ENCODE results near the gene HMCN2. TPM values are rescaled to one million over a fixed set of nuclear protein-coding genes. Genes with fewer than 3 reads are reported as not detected.
A peak's percentile ranks its signal among the peaks of the same experiment; 100 is the strongest.
"Not testable (repeated sequence)": the region's sequence is repeated elsewhere in the genome, so short reads cannot be mapped to it uniquely, and the experiment has no call there.

The HMCN2 gene
- total RNA-seq, 1 donor from 2014 or later = not detected

GRCh38 chr9:130430232-130430631 is 164.7 kb downstream of the HMCN2 start:
- Mint-ChIP-seq H3K4me1 (no peaks in the 10 kb centered on the region), H3K9me3 (no peaks in the 10 kb centered on the region), H3K4me3 (no peak overlapping the region), H3K27me3 (peaks cover 22% of the 10 kb centered on the region), H3K36me3 (ENCODE audit: low read depth) (no peaks in the 10 kb centered on the region), H3K27ac (no peak overlapping the region)
- intact Hi-C loops (cut with micrococcal nuclease) = no loop called here
- DNase-seq = no peak

GRCh38 chr9:130430734-130431535 is 165.4 kb downstream of the HMCN2 start:
- no peak overlapping the region for H3K27ac Mint-ChIP-seq
- H3K27me3 Mint-ChIP-seq = peaks cover 24% of the 10 kb centered on the region
- H3K4me3 Mint-ChIP-seq = no peak overlapping the region
- intact Hi-C loops (cut with micrococcal nuclease) = no loop called here
- no peaks in the 10 kb centered on the region for H3K4me1 Mint-ChIP-seq
- H3K9me3 Mint-ChIP-seq = no peaks in the 10 kb centered on the region
- H3K36me3 Mint-ChIP-seq (ENCODE audit: low read depth) = no peaks in the 10 kb centered on the region
- DNase-seq = no peak

- H3K27ac Mint-ChIP-seq = no peak overlapping the region
- H3K27me3 Mint-ChIP-seq = peaks cover 26% of the 10 kb centered on the region
- no peaks in the 10 kb centered on the region for H3K36me3 Mint-ChIP-seq (ENCODE audit: low read depth)
- H3K4me3 Mint-ChIP-seq = no peak overlapping the region
- no peaks in the 10 kb centered on the region for H3K9me3 Mint-ChIP-seq
- intact Hi-C loops (cut with micrococcal nuclease) = no loop called here
- DNase-seq = no peak
- no peaks in the 10 kb centered on the region for H3K4me1 Mint-ChIP-seq
Measured at GRCh38 chr9:130431536-130432303, 166.2 kb downstream of the HMCN2 start.

- Mint-ChIP-seq H3K27ac (no peak overlapping the region), H3K4me3 (no peak overlapping the region), H3K36me3 (ENCODE audit: low read depth) (no peaks in the 10 kb centered on the region), H3K27me3 (peaks cover 28% of the 10 kb centered on the region), H3K9me3 (no peaks in the 10 kb centered on the region), H3K4me1 (no peaks in the 10 kb centered on the region)
- DNase-seq = no peak
- intact Hi-C loops (cut with micrococcal nuclease) = no loop called here
Measured at GRCh38 chr9:130432362-130432761, 166.8 kb downstream of the HMCN2 start.

- intact Hi-C loops (cut with micrococcal nuclease) = no loop called here
- Mint-ChIP-seq H3K4me3 (no peak overlapping the region), H3K36me3 (ENCODE audit: low read depth) (no peaks in the 10 kb centered on the region), H3K27ac (no peak overlapping the region), H3K4me1 (no peaks in the 10 kb centered on the region), H3K27me3 (peaks cover 28% of the 10 kb centered on the region), H3K9me3 (no peaks in the 10 kb centered on the region)
- no peak for DNase-seq
Measured at GRCh38 chr9:130432796-130433167, 167.2 kb downstream of the HMCN2 start.

- H3K27me3 Mint-ChIP-seq = peaks cover 28% of the 10 kb centered on the region
- peak; percentile 81 for DNase-seq
- peak overlapping the region; percentile 26 for H3K4me3 Mint-ChIP-seq
- intact Hi-C loops (cut with micrococcal nuclease) = no loop called here
- H3K36me3 Mint-ChIP-seq (ENCODE audit: low read depth) = no peaks in the 10 kb centered on the region
- no peaks in the 10 kb centered on the region for H3K9me3 Mint-ChIP-seq
- no peaks in the 10 kb centered on the region for H3K4me1 Mint-ChIP-seq
- H3K27ac Mint-ChIP-seq = no peak overlapping the region
Measured at GRCh38 chr9:130433168-130433946, 167.8 kb downstream of the HMCN2 start.

- no peaks in the 10 kb centered on the region for H3K4me1 Mint-ChIP-seq
- H3K27ac Mint-ChIP-seq = no peak overlapping the region
- no peaks in the 10 kb centered on the region for H3K9me3 Mint-ChIP-seq
- no peak for DNase-seq
- no peak overlapping the region for H3K4me3 Mint-ChIP-seq
- H3K36me3 Mint-ChIP-seq (ENCODE audit: low read depth) = no peaks in the 10 kb centered on the region
- intact Hi-C loops (cut with micrococcal nuclease) = no loop called here
- H3K27me3 Mint-ChIP-seq = peaks cover 28% of the 10 kb centered on the region
Measured at GRCh38 chr9:130433947-130434262, 168.3 kb downstream of the HMCN2 start.

- H3K4me1 Mint-ChIP-seq; H3K27ac Mint-ChIP-seq; H3K36me3 Mint-ChIP-seq (ENCODE audit: low read depth); intact Hi-C loops (cut with micrococcal nuclease); DNase-seq; H3K4me3 Mint-ChIP-seq; H3K9me3 Mint-ChIP-seq: not testable (repeated sequence)
- H3K27me3 Mint-ChIP-seq = peaks cover 30% of the 10 kb centered on the region
Measured at GRCh38 chr9:130434656-130435055, 169.1 kb downstream of the HMCN2 start.

GRCh38 chr9:130437011-130437789 is 171.6 kb downstream of the HMCN2 start:
- intact Hi-C loops (cut with micrococcal nuclease) = no loop called here
- no peak overlapping the region for H3K4me3 Mint-ChIP-seq
- peaks cover 32% of the 10 kb centered on the region for H3K27me3 Mint-ChIP-seq

GRCh38 chr9:130438382-130438981 is 172.9 kb downstream of the HMCN2 start:
- no peak overlapping the region for H3K4me3 Mint-ChIP-seq
- no peak overlapping the region for H3K27ac Mint-ChIP-seq
- intact Hi-C loops (cut with micrococcal nuclease) = no loop called here
- peaks cover 2% of the 10 kb centered on the region for H3K36me3 Mint-ChIP-seq (ENCODE audit: low read depth)
- H3K9me3 Mint-ChIP-seq = peaks cover 9% of the 10 kb centered on the region
- peaks cover 24% of the 10 kb centered on the region for H3K27me3 Mint-ChIP-seq
- no peaks in the 10 kb centered on the region for H3K4me1 Mint-ChIP-seq
- DNase-seq = no peak

More at GRCh38 chr9:130437011-130437789, 171.6 kb downstream of the HMCN2 start:
- no peaks in the 10 kb centered on the region for H3K4me1 Mint-ChIP-seq
- peaks cover 2% of the 10 kb centered on the region for H3K36me3 Mint-ChIP-seq (ENCODE audit: low read depth)
- no peak for DNase-seq
- no peak overlapping the region for H3K27ac Mint-ChIP-seq
- H3K9me3 Mint-ChIP-seq = peaks cover 8% of the 10 kb centered on the region

- Mint-ChIP-seq H3K4me3 (no peak overlapping the region), H3K4me1 (peaks cover 2% of the 10 kb centered on the region), H3K27ac (no peak overlapping the region), H3K9me3 (peaks cover 9% of the 10 kb centered on the region), H3K27me3 (peaks cover 21% of the 10 kb centered on the region), H3K36me3 (ENCODE audit: low read depth) (peaks cover 2% of the 10 kb centered on the region)
- intact Hi-C loops (cut with micrococcal nuclease) = no loop called here
- DNase-seq = no peak
Measured at GRCh38 chr9:130441031-130441430, 175.5 kb downstream of the HMCN2 start.

GRCh38 chr9:130442746-130443455 is 177.3 kb downstream of the HMCN2 start:
- DNase-seq = no peak
- Mint-ChIP-seq H3K4me1 (peaks cover 10% of the 10 kb centered on the region), H3K27me3 (peaks cover 20% of the 10 kb centered on the region), H3K27ac (no peak overlapping the region), H3K36me3 (ENCODE audit: low read depth) (peaks cover 2% of the 10 kb centered on the region), H3K9me3 (peaks cover 9% of the 10 kb centered on the region), H3K4me3 (no peak overlapping the region)
- intact Hi-C loops (cut with micrococcal nuclease) = no loop called here

- no peak for DNase-seq
- H3K4me3 Mint-ChIP-seq = peak overlapping the region; percentile 32
- H3K27me3 Mint-ChIP-seq = peaks cover 20% of the 10 kb centered on the region
- intact Hi-C loops (cut with micrococcal nuclease) = no loop called here
- peaks cover 14% of the 10 kb centered on the region for H3K4me1 Mint-ChIP-seq
- no peak overlapping the region for H3K27ac Mint-ChIP-seq
- H3K36me3 Mint-ChIP-seq (ENCODE audit: low read depth) = peaks cover 2% of the 10 kb centered on the region
- H3K9me3 Mint-ChIP-seq = peaks cover 9% of the 10 kb centered on the region
Measured at GRCh38 chr9:130443456-130443801, 177.9 kb downstream of the HMCN2 start.

Data from activated CD4-positive, alpha-beta T cell treated with anti-CD3 and anti-CD28 coated beads, Interleukin-2, amount 10 ng/mL, durations not matched to agents 24 days and 14 days (primary cell).